ENCODE measurements around the gene SPAG4.

DNA sequence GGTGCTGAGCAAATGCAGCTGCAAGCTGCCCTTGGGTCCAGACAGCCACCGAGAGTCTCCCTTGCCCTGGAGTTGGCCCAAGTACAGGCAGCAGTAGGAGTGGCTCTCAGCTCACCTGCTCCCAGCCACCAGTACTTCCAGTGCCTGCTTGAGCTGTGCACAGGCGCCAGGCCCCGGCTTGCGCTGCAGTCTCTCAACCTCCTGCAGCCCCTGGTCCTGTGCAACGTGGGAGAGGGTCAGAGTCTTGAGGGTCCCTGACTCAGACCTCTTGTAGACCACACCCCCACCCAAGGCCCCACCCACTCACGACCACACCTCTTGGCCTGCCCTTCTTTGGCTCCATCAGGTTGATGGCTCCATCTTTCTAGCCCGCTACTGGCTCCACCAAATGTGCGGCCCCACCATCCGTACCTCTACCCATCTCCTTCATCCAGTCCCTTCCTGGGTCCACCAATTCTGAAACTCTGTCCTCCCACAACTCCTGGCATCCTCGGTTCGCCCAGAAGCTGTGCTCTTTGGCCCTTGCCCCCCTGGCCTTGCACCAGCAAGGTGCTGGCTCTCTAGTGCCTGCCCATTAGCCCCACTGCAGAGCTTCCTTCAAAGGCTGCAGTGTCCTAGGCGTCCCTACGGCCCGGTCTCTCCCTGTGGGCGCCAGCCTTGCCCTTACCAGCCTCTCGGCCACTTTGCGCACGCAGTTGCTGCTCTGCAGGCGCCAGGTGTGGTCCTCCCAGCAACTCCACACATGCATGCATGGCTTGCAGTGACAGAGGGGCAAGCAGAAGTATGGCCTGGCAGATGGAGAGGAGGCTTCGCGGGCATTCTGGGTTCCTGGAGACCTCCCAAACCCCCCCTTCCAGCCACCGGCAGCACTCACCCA, 16.5 kb upstream of the SPAG4 start:
- TF ChIP-seq, protein P1, sequence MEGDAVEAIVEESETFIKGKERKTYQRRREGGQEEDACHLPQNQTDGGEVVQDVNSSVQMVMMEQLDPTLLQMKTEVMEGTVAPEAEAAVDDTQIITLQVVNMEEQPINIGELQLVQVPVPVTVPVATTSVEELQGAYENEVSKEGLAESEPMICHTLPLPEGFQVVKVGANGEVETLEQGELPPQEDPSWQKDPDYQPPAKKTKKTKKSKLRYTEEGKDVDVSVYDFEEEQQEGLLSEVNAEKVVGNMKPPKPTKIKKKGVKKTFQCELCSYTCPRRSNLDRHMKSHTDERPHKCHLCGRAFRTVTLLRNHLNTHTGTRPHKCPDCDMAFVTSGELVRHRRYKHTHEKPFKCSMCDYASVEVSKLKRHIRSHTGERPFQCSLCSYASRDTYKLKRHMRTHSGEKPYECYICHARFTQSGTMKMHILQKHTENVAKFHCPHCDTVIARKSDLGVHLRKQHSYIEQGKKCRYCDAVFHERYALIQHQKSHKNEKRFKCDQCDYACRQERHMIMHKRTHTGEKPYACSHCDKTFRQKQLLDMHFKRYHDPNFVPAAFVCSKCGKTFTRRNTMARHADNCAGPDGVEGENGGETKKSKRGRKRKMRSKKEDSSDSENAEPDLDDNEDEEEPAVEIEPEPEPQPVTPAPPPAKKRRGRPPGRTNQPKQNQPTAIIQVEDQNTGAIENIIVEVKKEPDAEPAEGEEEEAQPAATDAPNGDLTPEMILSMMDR (IDR thresholded peaks at IDR 0.05; ENCODE audit: insufficient read depth, low read depth, low read length) = no peak
- no peak for TF ChIP-seq EZH2 (IDR thresholded peaks at IDR 0.05; ENCODE audit: insufficient read depth, low read length)

Data from astrocyte (in vitro differentiated cells and primary cell).